Fibroblast of pulmonary artery (primary cell): Measurements from ENCODE around the gene OR2J3.
"Not testable (repeated sequence)": the region's sequence is repeated elsewhere in the genome, so short reads cannot be mapped to it uniquely, and the experiment has no call there.

Experiments
- DNase-seq: peaks from one replicate; pipeline ENCODE4 v3.0.0-alpha.2; 2010; ENCODE audit warnings: low read depth
- H3K4me3 ChIP-seq: replicated peaks from 2 replicates; pipeline ENCODE4 v1.5.1; 2011; ENCODE audit warnings: low read depth, mild to moderate bottlenecking, control low read depth, low read length, moderate library complexity
- CTCF ChIP-seq: IDR thresholded peaks from 2 replicates; pipeline ENCODE4 v1.5.1; 2011; ENCODE audit warnings: mild to moderate bottlenecking, control low read depth, low read length, inconsistent platforms; ENCODE audit errors: missing control alignments

Gene OR2J3

DNA sequence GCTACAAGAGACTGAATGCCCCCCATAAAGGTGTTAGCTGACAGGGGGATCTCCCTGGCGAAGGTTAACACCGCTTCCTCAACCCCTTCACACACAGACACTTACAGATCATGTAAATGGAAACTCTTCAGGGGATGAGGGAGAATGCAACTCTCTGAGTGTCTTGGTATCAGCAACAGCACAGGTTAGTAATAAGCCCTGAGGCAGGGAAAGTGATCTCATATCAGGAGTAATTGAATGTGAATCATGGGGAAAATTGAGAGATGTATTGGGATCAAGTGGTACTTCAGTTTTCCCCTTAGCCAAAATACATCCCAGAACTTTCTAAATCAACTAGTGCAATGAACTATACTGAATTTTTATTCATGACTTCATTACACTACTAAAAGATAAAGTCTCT, 23.8 kb downstream of the OR2J3 start:
- no peak overlapping the region for H3K4me3 ChIP-seq
- DNase-seq = no peak
- TF ChIP-seq CTCF = no peak

GRCh38 chr6:29137724-29138123, 29.9 kb downstream of the OR2J3 start:
- no peak for TF ChIP-seq CTCF
- DNase-seq = no peak
- H3K4me3 ChIP-seq = no peak overlapping the region

- DNase-seq = no peak
- no peak for TF ChIP-seq CTCF
- H3K4me3 ChIP-seq = no peak overlapping the region
Observed at GRCh38 chr6:29141606-29142005, 33.7 kb downstream of the OR2J3 start.

DNA sequence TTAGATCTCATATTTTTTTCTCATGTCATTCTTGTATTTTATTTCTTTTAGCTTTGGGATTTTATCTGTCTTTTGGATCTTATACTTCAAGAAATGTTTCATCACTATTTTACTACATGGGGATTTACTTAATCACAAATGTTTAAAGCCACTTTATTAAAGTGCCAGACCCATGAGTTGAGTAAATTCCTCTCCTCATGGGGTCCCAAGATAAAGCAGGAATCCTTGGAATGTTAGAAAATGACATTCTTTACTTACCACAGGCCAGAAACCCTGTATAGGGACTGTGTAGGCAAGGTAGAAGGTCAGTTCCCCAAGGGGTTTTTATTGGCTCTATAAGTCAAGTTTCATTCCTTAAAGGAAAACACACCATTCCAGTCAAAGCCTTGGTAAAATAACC, 34.5 kb downstream of the OR2J3 start:
- H3K4me3 ChIP-seq = no peak overlapping the region
- TF ChIP-seq CTCF = no peak
- DNase-seq = no peak

GRCh38 chr6:29146179-29146578, 38.3 kb downstream of the OR2J3 start:
- DNase-seq = no peak
- no peak for TF ChIP-seq CTCF
- H3K4me3 ChIP-seq = no peak overlapping the region

DNA sequence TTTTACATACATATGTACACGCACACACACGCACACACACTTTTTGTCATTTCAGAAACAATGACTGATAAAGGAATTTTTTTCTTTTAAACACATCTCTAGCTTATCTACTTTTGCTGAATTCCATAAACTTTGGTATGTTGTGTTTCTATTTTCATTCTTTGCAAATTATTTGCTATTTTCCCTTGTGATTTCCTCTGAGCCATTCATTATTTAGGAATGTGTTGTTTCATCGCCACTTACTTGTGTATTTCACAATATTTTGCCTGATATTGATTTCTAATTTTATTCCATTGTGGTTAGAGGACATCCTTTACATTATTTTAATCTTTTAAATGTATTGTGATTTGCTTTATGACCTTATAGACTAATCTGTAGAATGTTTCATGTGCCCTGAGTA, 39.2 kb downstream of the OR2J3 start:
- no peak for TF ChIP-seq CTCF
- no peak for DNase-seq
- no peak overlapping the region for H3K4me3 ChIP-seq

DNA sequence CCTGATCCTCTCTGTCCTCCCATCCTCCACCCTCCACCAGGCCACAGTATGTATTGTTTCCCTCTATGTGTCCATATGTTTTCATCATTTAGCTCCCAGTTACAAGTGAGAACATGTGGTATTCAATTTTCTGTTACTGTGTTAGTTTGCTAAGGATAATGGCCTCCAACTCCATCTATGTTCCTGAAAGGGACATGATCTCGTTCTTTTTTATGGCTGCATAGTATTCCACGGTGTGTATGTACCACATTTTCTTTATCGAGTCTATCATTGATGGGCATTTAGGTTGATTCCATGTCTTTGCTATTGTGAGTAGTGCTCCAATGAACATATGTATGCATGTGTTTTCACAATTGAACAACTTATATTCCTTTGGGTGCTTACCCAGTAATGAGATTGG, 41.6 kb downstream of the OR2J3 start:
- H3K4me3 ChIP-seq, DNase-seq: not testable (repeated sequence)

DNA sequence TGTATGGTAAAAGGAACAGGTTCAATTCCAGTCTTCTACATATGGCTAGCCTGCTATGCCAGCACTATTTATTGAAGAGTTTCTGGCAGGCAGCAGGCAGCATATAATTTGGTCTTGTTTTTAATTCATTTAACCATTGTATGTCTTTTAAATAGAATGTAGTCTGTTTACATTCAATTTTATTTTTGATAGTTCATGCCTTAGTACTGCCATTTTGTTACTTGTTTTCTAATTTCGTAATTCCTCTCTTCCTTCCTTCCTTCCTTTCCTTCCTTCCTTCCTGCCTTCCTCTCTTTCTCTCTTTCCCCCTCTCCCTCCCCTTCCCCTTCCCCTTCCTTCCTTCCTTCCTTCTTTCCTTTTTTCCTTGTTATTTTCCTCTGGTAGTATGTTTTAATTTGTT, 45.2 kb downstream of the OR2J3 start:
- no peak for TF ChIP-seq CTCF
- no peak for DNase-seq
- H3K4me3 ChIP-seq = no peak overlapping the region

DNA sequence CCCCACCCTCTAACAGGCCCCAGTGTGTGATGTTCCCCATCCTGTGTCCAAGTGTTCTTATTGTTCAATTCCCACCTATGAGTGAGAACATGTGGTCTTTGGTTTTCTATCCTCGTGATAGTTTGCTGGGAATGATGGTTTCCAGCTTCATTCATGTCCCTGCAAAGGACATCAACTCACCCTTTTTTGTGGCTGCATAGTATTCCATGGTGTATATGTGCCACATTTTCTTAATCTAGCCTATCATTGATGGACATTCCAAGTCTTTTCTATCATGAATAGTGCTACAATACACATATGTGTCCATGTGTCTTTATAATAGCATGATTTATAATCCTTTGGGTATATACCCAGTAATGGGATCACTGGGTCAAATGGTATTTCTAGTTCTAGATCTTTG, 47.3 kb downstream of the OR2J3 start:
- not testable (repeated sequence) for H3K4me3 ChIP-seq, DNase-seq

DNA sequence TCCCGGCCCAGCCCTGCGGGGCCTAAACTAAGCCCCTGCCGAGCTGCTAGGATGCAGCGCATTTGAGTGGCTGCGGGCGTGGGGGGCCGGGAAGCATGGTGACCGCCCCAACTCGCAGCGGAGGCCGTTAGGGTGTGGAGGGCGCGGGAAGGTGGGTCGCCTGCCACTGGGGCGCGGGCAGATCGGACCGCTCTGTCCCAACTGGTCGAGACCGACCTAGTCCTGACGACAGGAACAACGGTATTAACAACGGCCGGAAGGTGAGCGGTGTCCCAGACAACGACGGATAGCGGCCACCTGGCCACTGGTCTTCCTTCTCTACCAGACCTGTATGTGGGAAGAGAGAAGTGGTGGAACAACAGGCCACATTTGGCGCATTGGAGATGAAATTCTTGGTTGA, 52.1 kb downstream of the OR2J3 start:
- H3K4me3 ChIP-seq, DNase-seq: not testable (repeated sequence)
